Panc1 (cell line): ENCODE data around the gene RAI1. TPM values are rescaled to one million over a fixed set of nuclear protein-coding genes. Genes with fewer than 3 reads are reported as not detected.
A peak's percentile ranks its signal among the peaks of the same experiment; 100 is the strongest.

Experiments used
- ATAC-seq: fragments of 200-7000 bp; cut with Tn5 transposase; 2 replicates; pipeline ENCODE4 v1.9.1; 2020; ENCODE audit warnings: mild to moderate bottlenecking, moderate library complexity
- BruUV-seq: library from RNA; stranded (reverse); fragments of 400-500 nt; replicated peaks from 2 replicates; lab custom pipeline; 2021; lab: Mats Ljungman, UMichigan
- CTCF ChIA-PET: fragments of 300-600 bp; sonication (Branson Sonifier 250); formaldehyde crosslinking; loops from one replicate; lab custom pipeline; 2022; ENCODE audit warnings: antibody characterized with exemption; lab: Charles Lee
- POLR2A ChIA-PET: fragments of 300-600 bp; sonication (Branson Sonifier 250); formaldehyde crosslinking; loops from one replicate; lab custom pipeline; 2022; ENCODE audit warnings: antibody characterized with exemption; lab: Charles Lee
- DNase-seq: peaks from one replicate; pipeline ENCODE4 v3.0.0-alpha.2; 2010; ENCODE audit warnings: low read depth, low spot score
- H3K27ac ChIP-seq: 2 replicates; pipeline ENCODE4 v1.5.1; 2011; ENCODE audit warnings: mild to moderate bottlenecking, low read length, inconsistent platforms
- H3K27me3 ChIP-seq: fragments of 200-500 bp; sonication (Bioruptor generic); 2 replicates; pipeline ENCODE4 v1.6.0; 2014; ENCODE audit warnings: low read length, inconsistent platforms; ENCODE audit not compliant: control insufficient read depth, insufficient read depth
- H3K36me3 ChIP-seq: fragments of 200-500 bp; sonication (Bioruptor generic); 2 replicates; pipeline ENCODE4 v1.5.1; 2014; ENCODE audit warnings: inconsistent platforms, mild to moderate bottlenecking, low read length, moderate library complexity; ENCODE audit not compliant: control insufficient read depth, insufficient read depth
- H3K4me1 ChIP-seq: 2 replicates; pipeline ENCODE4 v1.5.1; 2011; ENCODE audit warnings: inconsistent platforms, mild to moderate bottlenecking, low read length, moderate library complexity; ENCODE audit not compliant: control insufficient read depth, insufficient read depth
- H3K4me3 ChIP-seq, 2 experiments: 2 replicates each; pipeline ENCODE4 v1.5.1; 2011 to 2012; ENCODE audit warnings: low read depth in 2 of 2, low read length in 2 of 2, mild to moderate bottlenecking in 2 of 2, inconsistent platforms in 1 of 2, moderate library complexity in 1 of 2
- H3K9me3 ChIP-seq: fragments of 200-500 bp; sonication (Bioruptor generic); 2 replicates; pipeline ENCODE4 v1.5.1; 2014; ENCODE audit warnings: low read depth, mild to moderate bottlenecking, inconsistent platforms, low read length, moderate library complexity; ENCODE audit not compliant: control insufficient read depth, insufficient read depth
- POLR2AphosphoS5 ChIP-seq: IDR thresholded peaks from 2 replicates; pipeline ENCODE4 v1.6.1; 2012; ENCODE audit warnings: mild to moderate bottlenecking, low read depth, low read length, moderate library complexity
- REST ChIP-seq, 2 experiments: IDR thresholded peaks; 2 replicates each; pipeline ENCODE4 v1.6.1; 2011 to 2012; ENCODE audit warnings: low read depth in 2 of 2, control low read depth in 1 of 2, low read length in 1 of 2, mild to moderate bottlenecking in 1 of 2, moderate library complexity in 1 of 2; ENCODE audit not compliant: insufficient read depth in 1 of 2
- SIN3A ChIP-seq: IDR thresholded peaks from 2 replicates; pipeline ENCODE4 v1.6.1; 2012; ENCODE audit warnings: low read depth, mild to moderate bottlenecking, low read length, moderate library complexity, borderline replicate concordance; ENCODE audit not compliant: insufficient read depth
- TCF7L2 ChIP-seq: IDR thresholded peaks from 2 replicates; pipeline ENCODE4 v1.6.1; 2011; ENCODE audit warnings: mild to moderate bottlenecking, low read depth, low read length, inconsistent platforms
- in situ Hi-C: cut with HindIII; loops from 2 replicates; pipeline ENCODE4 v1.10.0; 2016; ENCODE audit warnings: low sequenced_read_pairs, low pct_unique_long_range_greater_than_20kb
- intact Hi-C: fragments of 100-400 bp; cut with micrococcal nuclease; formaldehyde crosslinking; loops from one replicate; pipeline ENCODE4 v1.10.0; 2022; ENCODE audit not compliant: unreplicated experiment
- total RNA-seq: library from RNA; stranded (reverse); gene quantifications from one replicate; pipeline ENCODE4 v1.2.1, GENCODE V29; 2021; ENCODE audit not compliant: unreplicated experiment
- TF ChIP-seq, protein P1 (sequence below): fragments of 450-650 bp; IDR thresholded peaks from 2 replicates; pipeline ENCODE4 v1.5.1; 2017; ENCODE audit warnings: mild to moderate bottlenecking

The RAI1 gene
- total RNA-seq, 1 experiment from 2014 or later = 51.0 TPM

DNA sequence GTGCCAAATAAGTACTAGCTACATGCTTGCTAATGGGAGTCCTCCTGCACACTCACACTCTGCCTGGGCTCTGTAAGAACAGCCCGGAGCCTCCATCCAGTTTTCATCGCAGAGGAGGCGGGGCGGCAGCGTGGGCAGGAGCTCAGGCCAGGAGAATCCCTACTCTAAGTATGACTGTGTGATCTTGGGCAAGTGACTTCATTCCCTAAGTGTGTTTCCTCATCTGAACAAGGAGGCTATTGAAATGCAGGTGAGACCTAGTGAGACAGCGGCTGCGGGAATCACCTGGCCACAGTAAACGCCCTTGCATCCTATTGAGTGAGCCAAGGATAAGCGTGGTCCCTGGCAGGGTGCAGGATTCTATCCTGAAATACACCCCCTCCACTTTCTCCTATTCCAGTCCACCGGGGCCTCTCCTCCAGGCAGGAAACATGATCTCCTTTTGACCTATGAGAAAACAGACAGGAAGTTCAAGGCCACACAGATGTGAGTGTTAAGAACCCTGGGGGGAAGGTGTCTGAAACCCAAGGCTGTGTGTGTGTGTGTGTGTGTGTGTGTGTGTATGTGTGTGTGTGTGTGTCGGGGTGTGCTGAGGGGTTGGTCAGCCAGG lies 5.2 kb upstream of the RAI1 start:
- ChIA-PET POLR2A (no interaction called here), CTCF (no interaction called here)
- peaks cover 10% of the 10 kb centered on the region; the same call in 1 of the 2 replicates for H3K4me1 ChIP-seq
- DNase-seq (no peak), ATAC-seq (peak; percentile 75)
- no peaks in the 10 kb centered on the region for H3K9me3 ChIP-seq
- no peak overlapping the region for H3K27ac ChIP-seq
- H3K36me3 ChIP-seq = no peaks in the 10 kb centered on the region
- no peaks in the 10 kb centered on the region for H3K27me3 ChIP-seq
- in situ Hi-C loops (no loop called here), intact Hi-C loops (no loop called here)
- BruUV-seq = no TSS peak
- no peak overlapping the region for H3K4me3 ChIP-seq
- TF ChIP-seq, protein P1, sequence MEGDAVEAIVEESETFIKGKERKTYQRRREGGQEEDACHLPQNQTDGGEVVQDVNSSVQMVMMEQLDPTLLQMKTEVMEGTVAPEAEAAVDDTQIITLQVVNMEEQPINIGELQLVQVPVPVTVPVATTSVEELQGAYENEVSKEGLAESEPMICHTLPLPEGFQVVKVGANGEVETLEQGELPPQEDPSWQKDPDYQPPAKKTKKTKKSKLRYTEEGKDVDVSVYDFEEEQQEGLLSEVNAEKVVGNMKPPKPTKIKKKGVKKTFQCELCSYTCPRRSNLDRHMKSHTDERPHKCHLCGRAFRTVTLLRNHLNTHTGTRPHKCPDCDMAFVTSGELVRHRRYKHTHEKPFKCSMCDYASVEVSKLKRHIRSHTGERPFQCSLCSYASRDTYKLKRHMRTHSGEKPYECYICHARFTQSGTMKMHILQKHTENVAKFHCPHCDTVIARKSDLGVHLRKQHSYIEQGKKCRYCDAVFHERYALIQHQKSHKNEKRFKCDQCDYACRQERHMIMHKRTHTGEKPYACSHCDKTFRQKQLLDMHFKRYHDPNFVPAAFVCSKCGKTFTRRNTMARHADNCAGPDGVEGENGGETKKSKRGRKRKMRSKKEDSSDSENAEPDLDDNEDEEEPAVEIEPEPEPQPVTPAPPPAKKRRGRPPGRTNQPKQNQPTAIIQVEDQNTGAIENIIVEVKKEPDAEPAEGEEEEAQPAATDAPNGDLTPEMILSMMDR = no peak
- no peak for TF ChIP-seq POLR2AphosphoS5
- no peak for TF ChIP-seq REST (IDR thresholded peaks at IDR 0.05; ENCODE audit: insufficient read depth in 1 of 2, low read depth in 2 of 2, low read length in 1 of 2)
- TF ChIP-seq SIN3A = no peak
- TF ChIP-seq TCF7L2 = no peak

DNA sequence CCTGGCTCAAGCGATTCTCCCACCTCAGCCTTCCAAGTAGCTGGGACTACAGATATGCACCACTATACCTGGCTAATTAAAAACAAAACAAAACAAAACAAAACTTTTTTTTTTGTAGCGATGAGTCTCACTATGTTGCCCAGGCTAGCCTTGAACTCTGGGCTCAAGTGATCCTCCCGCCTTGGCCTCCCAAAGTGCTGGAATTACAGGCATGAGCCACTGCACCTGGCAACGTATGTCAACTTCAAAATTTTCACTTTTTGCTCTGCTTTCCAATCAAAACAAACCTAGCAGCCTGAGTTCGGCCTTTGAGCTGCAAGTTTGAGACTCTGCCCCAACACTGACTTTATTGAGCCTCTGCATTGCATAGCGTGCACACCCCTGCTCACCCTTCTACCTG lies 4.5 kb upstream of the RAI1 start:
- H3K4me1 ChIP-seq = peaks cover 10% of the 10 kb centered on the region; the same call in 1 of the 2 replicates
- in situ Hi-C loops = no loop called here
- CTCF ChIA-PET = no interaction called here
- DNase-seq (no peak), ATAC-seq (no peak)
- POLR2A ChIA-PET = no interaction called here
- intact Hi-C loops = no loop called here
- TF ChIP-seq POLR2AphosphoS5 (no peak), SIN3A (no peak), REST (IDR thresholded peaks at IDR 0.05; ENCODE audit: insufficient read depth in 1 of 2, low read depth in 2 of 2, low read length in 1 of 2) (no peak)
- BruUV-seq = no TSS peak
- H3K9me3 ChIP-seq = no peaks in the 10 kb centered on the region
- H3K27me3 ChIP-seq = no peaks in the 10 kb centered on the region
- no peaks in the 10 kb centered on the region for H3K36me3 ChIP-seq
- H3K27ac ChIP-seq = no peak overlapping the region
- H3K4me3 ChIP-seq = no peak overlapping the region
